Limb (tissue), 2 donors: ENCODE results near the gene PMP22.

Experiments
- DNase-seq, 2 donors: peaks; one replicate each; pipeline ENCODE4 v3.0.0-alpha.2; 2016; ENCODE audit errors: extremely low spot score in 2 of 2

Gene PMP22

DNA sequence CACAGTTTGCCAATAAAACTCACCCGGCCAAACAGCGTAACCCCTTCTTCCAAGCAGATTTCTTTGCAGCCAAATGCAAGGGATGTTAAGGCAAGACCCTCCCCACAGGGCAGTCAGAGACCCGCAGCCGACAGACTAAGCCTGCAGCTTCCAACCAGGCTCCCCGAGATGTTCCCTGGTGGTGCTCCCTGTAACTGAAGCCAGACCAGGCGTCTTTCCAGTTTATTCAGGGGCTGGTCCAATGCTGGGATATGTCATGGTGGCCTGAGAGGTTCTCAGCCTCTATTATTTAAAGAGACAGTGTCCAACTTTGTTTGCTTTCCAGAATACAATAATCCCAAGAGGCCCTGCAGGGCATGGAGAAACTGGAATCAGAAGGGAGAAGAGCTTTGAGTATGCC, at the start of gene PMP22:
Gene PMP22 (minus strand): TSS at position 196 of the 400 bp plus-strand sequence. CDS start 4,599 bp downstream, outside the sequence.
- peak in 1 of 2 donors; percentile 50 for DNase-seq

DNA sequence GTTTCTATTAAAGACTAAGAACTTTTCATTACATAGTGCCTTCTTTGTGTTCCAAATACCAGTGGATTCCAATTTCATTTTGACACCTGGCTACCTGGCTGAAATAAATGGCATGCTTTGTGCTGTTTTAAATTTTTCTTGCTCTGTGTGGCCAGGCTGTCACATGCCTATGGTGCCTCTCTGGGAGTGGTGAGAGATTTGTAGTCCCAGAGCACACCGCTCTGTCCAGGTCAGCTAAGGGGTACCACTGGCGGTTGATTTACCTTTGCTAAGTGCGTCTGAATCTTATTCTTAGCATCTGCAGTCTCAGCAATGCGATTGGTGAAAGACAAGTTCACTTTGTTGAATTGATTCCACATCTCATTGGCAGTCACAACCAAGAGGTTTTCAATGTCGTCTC, 46.9 kb upstream of the PMP22 start:
- no peak for DNase-seq

DNA sequence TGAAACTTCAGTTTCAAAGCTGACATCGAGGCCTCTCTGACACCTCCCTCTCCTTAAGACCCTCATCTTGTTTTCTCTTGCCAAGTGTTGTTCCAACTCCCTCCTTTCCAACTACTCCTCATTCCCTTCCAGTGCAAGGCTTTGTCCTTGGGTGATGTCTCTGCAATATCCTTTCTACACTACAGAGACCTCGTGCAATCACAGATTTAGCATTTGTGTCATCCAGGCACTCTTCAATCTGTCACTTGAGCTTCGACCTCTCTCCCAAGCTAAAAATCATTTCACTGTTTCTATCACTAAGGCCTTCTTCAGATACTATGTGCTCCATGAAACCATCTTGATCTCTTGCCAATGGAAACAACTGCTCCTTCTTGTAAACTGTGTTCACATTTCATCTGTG, 44.7 kb upstream of the PMP22 start:
- DNase-seq = no peak

DNA sequence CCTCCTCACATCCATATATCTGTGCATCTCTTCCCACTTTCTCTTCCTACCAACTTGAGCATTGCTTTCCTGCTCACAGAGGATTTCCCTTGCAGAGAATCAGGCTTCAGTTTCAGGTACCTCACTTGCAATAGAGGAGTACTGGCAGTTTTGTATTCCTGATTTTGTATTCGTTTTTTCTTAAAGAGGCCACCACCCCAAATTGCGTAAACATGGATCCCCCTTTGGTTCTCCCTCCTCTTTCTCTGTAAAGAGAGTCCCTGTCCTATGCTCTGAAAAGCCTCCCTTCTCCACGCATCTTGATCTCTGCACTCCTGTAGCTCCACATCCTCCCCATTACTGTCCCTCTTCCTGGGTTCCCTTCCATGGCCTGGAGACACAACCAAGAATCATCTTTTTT, 44.1 kb upstream of the PMP22 start:
- DNase-seq = no peak

DNA sequence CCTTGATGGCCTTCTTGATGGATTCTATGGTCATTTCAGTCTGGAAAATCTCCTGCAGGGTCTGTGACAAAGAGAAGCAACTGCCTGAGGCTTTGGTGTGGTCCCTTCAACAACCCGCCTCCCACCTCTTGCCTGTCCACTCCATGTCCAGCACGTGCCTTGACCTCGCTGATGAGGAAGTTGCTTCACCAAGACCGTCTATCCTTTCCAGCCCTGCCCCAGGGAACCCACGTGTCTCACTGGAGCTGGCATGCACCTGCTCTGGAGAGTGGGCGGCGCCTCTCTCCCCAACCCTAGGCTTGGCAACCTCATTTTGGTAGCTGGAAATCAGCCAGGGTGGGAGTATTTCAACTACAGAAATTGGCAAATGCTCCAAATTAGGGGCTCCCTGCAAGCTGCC, 43.6 kb upstream of the PMP22 start:
- no peak for DNase-seq

DNA sequence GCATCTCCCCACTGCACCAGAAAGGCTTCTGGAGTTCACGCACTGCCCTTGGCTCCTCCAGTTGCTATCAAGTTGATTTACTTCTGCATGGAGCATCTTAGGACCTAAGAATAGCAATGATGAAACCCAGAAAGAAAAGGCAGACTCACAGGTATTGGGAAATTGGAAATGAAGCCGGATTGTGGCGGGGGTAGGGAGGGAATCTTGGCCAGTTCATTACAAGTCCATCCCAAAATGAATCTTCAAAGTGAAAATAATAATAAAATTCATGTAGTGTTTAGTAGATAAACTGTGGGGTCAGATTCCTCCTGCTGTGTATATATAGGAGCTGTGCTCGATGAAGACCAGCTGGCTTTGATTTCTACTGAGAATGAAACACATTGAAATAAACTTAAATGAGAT, 42.6 kb upstream of the PMP22 start:
- no peak for DNase-seq

DNA sequence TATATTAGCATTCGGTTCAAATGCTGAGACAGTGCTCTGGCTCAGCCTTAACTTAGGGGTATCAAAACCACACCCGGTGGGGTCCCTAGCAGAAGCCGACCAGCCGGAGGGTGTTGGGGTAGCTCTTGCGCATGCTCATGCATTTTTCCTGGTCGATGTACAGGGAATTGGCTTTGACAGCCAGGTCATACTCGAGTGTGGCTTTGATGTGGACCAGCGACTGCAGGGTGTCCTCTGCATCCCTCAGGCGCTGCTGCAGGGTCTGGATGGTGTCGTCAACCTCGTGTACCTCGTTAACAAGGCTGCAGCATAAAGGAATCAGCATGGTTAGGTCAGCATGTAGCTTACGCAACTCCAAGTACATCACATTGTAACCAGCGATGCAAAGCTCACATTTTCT, 38.7 kb upstream of the PMP22 start:
- no peak for DNase-seq

DNA sequence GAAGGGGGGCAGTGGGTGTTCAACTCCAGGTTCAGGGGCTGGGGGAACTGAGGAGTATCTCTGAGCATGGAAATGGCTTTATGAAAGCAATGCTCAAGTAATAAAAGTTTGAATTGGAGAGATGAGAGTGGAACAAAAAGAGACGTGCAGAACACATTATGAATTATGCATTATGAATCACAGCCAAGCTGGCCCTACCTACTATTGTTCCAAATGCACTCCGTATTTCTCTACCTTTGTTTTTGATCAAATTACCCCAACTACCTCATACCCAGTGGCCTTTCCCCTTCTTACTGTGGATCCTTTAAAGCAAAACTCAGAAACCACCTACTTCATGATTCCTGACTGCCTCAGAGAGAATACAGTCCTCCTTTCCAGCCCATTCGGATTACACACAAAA, 38.1 kb upstream of the PMP22 start:
- no peak for DNase-seq

DNA sequence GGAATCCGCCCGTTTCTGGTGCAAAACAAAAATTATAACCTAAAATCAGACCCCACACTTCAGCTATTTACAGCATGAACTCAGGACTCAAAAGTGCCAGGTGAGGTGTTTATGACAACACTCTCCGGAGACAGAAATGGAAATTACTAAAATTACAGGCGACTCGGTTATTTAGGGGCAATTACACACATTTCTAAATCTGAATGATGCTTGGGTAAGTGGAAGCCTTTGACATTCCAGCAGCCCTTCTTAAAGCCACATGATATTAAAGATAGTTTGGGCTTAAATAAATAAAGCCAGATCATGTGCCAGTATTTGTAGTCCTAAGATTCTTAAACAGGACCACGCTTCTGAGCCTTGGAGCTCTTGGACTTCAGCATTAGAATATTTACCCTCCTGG, 36.7 kb upstream of the PMP22 start:
- DNase-seq = no peak

DNA sequence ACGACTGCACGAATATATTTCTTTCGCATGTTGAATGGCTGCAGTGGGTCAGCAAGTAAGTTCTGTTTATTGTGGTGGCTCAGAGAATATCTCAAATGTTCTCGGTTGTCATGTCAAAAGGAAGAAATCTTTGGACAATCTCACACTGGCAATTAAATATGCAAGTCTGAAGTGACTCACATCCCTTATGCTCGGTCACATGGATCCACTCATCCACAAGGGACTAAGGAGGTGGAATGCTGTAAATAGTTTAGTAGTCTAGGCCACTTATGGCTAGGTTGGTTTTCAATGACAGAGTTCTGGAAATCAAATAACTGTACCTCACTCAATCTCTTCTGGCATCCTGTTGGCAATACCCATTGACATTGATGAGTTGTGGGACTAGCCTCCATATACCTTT, 33.0 kb upstream of the PMP22 start:
- DNase-seq = no peak

DNA sequence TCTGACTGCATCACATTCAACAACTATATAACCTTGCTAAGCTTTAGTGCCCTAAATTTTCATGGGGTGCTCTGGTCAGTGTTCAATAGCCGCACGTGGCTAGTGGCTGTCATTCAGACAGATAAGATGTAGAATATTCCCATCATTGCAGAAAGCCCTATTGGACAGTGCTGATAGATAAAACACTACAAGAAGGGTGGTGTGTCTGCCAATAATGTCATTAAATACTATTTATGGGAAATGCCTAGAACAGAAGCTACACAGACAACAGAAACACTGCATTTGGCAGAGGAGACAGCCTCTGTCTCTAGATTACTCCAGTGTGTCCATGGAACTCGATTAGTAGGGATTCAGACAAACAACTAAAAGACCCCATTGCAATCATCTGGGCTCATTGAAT, 28.4 kb upstream of the PMP22 start:
- DNase-seq = no peak

DNA sequence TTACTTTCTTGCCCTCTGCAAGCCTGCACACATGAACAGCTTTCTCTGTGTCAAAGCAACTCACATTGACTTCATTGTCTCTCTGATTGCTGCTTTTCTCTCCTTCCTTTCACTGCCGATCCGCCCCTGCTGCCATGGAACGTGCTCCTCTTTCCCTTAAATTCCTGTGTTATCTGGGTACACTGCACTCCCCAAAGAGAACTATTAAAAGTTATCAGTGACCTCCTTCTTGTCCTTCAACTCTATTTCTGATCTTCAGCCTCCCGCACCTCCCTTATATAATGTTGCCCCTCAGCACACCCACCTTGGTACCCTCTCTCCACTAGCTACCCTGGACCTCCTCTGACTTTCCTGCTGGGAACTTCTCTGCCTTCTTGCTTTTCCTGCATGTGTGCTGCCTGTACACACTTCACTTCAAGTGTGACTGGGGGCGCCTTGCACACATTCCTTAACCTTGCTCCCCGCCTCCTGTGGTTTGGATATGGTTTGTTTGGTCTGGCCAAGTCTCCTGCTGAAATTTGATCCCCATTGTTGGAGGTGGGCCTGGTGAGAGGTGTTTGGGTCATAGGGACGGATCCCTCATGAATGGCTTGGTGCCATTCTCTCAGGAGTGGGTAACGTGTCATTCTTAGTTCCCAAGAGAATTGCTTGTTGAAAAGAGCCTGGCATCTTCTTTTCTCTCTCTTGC, 26.7 kb upstream of the PMP22 start:
- no peak for DNase-seq

DNA sequence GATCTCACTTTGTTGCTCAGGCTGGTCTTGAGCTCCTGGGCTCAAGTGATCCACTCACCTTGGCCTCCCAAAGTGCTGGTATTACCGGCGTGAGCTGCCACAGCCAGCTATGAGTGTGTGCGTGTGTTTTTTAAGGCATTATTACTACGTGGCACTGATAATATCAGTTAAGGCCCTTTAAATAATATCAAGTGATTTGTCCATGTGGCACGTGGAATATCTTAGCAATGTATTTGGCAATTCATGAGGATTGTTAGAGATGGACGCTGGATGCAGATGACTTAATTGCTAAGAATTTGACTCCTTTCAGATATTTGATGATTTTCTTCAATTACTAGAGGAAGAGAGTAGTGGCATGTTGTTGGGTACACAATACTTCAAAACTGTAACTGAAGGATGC, 25.5 kb upstream of the PMP22 start:
- DNase-seq = no peak

DNA sequence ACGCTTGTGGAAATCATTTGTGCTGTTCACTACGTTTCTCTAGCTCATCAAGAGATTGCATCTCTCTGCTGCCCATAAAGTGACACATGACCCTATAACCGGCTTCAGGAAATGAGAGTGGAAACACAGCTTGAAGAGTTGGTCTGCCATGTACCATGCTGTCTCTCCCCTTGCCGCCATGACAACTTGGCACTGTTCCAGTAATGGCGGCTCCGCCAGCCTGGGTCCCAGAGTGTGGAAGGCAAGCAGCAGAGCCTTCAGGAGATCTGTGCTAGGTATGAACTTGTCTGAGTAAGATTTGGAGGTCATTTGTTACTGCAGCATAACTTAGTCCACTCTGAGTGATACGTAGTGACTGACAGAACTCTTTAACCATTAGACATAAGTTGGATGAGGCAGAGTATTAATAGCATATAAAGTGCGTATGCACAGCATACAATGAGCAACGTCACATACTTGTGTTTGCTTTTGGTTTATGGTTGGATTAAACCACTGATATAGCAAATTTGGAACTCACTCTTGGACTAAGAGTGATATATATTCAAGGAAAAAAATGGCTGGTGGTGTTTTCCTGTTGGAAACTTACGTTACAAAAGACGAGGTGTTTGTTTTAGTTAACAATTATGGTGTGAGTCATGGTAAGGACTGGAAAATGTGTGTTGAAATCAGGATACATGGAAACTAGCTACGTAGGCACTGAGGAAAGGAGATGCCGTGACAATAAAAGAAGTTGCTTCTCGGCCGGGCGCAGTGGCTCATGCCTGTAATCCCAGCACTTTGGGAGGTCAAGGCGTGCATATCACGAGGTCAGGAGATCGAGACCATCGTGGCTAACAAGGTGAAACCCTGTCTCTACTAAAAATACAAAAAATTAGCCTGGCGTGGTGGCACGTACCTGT, 24.4 kb upstream of the PMP22 start:
- no peak for DNase-seq

DNA sequence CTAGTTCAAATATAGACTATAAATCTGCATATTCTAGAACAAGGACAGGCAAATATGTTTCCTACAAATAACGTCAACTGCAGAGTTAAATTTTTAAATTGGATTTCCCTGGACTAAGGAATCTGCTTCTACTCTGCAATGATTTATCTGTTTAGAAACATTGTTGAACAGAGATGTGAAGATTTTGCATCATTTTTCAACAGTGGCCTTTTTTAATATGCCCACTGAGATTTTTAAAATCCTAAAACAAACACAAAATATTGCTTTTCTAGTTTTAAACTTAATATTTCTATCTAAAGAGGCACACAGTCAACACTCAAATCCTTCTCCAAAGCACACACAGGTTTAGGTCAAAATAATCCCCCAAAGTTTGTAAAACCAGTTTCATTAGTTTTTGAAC, 23.7 kb upstream of the PMP22 start:
- DNase-seq = no peak

DNA sequence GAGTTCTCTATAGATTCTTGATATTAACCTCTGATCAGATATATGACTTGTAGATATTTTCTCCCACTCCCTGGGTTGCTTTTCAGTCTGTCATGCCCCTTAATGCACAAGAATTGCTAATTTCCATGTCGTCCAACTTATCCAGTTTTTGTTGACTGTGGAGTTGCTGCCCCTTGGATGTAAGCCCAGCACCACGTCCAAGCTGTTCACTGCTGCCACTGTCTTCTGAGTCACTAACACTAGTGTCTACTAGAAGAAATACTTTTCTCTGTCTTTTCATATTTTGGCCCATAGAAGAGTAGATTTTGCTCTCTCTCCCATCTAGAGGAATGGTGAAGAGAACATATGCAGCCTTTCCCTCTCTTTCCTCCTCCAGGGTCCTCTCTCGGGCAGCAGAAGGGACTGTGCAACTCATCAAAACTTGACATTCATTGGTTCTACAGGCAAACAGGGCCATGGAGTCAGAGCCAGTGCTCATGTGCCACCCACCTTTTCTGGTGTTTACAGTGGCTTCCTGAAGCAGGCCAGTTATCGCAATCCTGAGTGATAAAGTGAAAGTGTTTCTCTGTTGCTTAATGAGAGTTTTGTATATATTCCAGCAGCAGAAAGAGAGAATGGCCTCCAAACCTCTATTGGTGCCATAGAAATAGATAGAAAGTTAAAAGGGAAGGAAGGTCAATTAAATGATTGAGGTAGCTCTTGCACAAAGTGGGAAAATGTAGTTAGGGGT, 22.6 kb upstream of the PMP22 start:
- DNase-seq = no peak

DNA sequence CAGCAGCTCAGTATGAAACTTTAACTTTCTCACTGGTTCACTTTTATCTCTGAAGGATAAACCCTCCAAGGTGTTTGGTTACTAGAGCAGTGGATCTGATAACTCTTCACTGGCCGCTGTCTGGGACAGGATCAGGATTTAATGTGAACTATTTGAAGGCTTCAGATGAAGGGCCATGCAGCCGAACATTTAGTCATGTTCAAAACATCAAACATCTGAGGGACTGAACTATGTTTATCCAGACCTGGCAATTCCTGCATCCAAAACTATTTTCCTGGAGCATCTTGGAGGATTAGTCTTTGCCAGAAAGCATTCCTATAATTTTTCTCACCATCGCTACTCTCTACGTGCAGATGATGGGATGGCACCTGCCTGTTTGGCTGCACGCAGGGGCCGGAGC, 20.3 kb upstream of the PMP22 start:
- DNase-seq = no peak

DNA sequence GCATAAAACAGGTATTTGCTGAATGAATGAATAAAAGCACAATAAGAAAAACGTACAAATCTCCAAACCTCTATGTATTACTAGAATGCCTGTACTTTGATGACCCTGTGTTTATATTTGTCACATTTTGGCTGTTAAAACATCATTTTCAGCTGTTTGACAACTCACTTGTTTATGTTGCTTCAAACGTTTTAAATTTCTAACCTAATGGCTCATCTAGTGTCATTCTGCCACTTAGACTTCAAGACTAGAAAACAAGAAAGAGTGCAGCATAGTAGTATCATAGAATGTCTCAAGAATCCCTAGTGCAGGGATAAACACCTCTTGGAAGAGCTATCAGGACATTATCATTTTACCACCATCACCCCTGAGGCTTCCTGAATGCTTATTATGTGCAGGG, 19.4 kb upstream of the PMP22 start:
- no peak for DNase-seq

DNA sequence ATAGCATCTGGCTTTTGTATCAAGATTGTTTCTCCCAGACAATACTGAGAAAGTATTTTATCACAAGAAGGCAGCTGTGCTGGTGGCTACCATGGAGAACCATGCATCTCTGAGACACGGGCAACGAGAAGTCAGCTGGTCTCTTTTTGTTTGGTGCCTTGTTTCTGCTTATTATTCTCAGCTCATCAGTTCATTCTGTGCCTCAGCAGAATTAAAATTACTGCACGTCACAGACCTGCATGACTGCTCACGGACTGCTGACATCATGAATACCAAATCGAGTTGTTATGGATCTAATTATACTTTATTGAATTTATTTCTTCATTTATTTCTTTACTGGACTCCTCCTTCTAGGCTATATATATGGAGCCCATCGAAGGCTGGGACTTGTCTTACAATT, 19.0 kb upstream of the PMP22 start:
- DNase-seq = no peak

DNA sequence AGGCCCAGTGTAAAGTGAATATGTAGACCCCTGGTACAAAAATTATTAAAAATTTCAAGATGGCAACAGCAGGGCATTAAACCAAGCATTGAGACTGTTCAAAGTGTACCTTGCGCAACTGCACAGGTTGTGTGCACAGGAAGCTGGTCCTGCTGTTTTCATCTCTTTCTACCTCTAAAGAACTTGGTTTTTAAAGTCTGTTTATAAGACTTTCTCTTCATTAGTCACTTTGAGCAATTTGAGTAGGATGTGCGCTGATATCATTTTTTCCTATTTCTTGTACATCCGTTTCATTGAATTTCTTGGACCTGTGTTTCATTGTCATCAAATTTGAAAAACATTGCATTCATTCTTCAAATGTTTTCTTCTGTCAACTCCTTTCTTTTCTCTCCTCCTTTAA, 16.8 kb upstream of the PMP22 start:
- no peak for DNase-seq

DNA sequence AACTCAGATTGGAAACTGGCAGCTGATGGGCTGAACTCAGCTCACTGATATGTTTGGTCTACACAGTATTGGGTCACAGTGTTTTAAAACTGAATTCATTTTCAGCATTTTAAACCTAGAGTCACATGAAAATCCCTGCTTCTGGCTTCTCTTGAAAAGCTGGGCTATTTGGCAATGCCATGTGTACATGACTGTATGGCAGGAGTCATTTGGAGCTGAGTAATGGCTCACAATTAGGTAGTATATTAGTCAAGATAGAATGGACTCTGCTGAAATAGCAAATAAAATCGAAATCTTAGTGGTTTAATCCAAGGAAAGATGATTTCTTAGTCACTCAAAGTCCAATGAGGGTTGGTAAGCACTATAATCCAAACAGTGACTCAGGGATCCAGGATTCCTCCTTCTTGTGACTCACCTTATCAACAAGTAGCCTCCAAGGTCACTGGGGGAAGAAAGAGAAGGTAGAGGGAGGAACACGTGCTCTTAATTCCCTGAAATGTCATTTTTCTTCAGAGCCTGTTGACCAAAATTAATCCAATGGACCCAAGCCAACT, 13.9 kb upstream of the PMP22 start:
- no peak for DNase-seq

DNA sequence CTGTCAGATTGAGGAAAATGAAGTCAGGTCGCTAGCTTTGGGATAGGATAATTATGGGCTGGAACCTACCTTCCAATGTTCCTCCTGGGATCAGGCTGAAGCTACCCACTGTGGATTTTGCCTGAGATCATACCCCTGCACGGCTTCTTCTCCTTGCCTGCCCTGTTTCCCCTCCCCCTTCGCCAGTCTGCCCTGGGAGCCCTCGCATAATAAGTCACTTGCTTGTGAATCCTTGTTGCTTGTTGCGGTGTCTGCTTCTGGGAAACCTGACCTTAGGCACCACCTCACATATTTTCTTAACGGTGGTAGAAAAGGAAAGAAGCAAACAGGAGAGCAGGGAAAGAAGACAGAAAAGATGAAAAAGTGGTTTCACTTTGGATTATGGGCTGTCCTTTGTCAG, 13.3 kb upstream of the PMP22 start:
- no peak for DNase-seq
